Eye (tissue), 1 donor: ENCODE data around the gene DUXA.

Source experiments
- DNase-seq: peaks from one replicate; pipeline ENCODE4 v3.0.0-alpha.2; 2015

DUXA gene

GRCh38 chr19:57105976-57106721, 61.1 kb downstream of the DUXA start:
- no peak for DNase-seq
